Testis (tissue), 3 donors: ENCODE results near the gene PSMD12. TPM values are rescaled to one million over a fixed set of nuclear protein-coding genes. Genes with fewer than 3 reads are reported as not detected.

ENCODE experiments used
- DNase-seq: peaks from one replicate; pipeline ENCODE4 v3.0.0-alpha.2; 2019
- H3K27ac ChIP-seq, 2 donors: fragments of 200-600 bp; sonication (generic); one replicate each; pipeline ENCODE4 v1.5.1; 2019
- H3K27me3 ChIP-seq: fragments of 200-600 bp; sonication (generic); one replicate; pipeline ENCODE4 v1.5.1; 2019
- H3K36me3 ChIP-seq: fragments of 200-600 bp; sonication (generic); one replicate; pipeline ENCODE4 v1.5.1; 2017; ENCODE audit warnings: low read depth; ENCODE audit errors: missing control alignments
- H3K4me1 ChIP-seq: fragments of 200-600 bp; sonication (generic); one replicate; pipeline ENCODE4 v1.5.1; 2019
- H3K4me3 ChIP-seq, 2 donors: fragments of 200-600 bp; sonication (generic); one replicate each; pipeline ENCODE4 v1.5.1; 2017 to 2019
- H3K9me3 ChIP-seq: fragments of 200-600 bp; sonication (generic); one replicate; pipeline ENCODE4 v1.5.1; 2017
- POLR2A ChIP-seq: fragments of 450-650 bp; IDR thresholded peaks from one replicate; pipeline ENCODE4 v1.6.1; 2017; ENCODE audit warnings: antibody characterized with exemption, mild to moderate bottlenecking, moderate library complexity
- WGBS, 2 donors: methylation state at CpG; one replicate each; pipeline ENCODE4 v1.1.5; 2018; 5-methylcytosine and 5-hydroxymethylcytosine counted together
- intact Hi-C: fragments of 100-400 bp; cut with DNase I; formaldehyde crosslinking; loops from one replicate; pipeline ENCODE4 v1.15.1; 2023; ENCODE audit warnings: low total_unique reads
- polyA plus RNA-seq: library from polyadenylated mRNA; stranded (reverse); fragments of 350-450 nt; fragmentation: Illumina TruSeq; extraction: RNeasy Lipid Tissue Mini Kit (QIAGEN cat#74804); gene quantifications from one replicate; pipeline ENCODE4 v1.2.3, GENCODE V29; 2014; ENCODE audit warnings: low read depth, low replicate concordance; ENCODE audit not compliant: insufficient read depth
- total RNA-seq, 2 donors: library from RNA; depleted of rRNA; stranded (reverse); fragments of >200 nt; gene quantifications; one replicate each; pipeline ENCODE4 v1.2.3, GENCODE V29; 2016
- TF ChIP-seq, protein P1 (sequence below), 3 experiments: fragments of 450-650 bp in 2 of 3; fragments of 200-600 bp in 1 of 3; sonication (generic) in 1 of 3; IDR thresholded peaks; one replicate each; pipeline ENCODE4 v1.5.1; 2016 to 2019; ENCODE audit warnings: antibody characterized with exemption in 3 of 3, mild to moderate bottlenecking in 2 of 3, moderate library complexity in 1 of 3

Gene PSMD12
- total and polyA plus RNA-seq, 3 donors from 2014 or later, result 32.8 to 71.2 (median 46.3) TPM

DNA sequence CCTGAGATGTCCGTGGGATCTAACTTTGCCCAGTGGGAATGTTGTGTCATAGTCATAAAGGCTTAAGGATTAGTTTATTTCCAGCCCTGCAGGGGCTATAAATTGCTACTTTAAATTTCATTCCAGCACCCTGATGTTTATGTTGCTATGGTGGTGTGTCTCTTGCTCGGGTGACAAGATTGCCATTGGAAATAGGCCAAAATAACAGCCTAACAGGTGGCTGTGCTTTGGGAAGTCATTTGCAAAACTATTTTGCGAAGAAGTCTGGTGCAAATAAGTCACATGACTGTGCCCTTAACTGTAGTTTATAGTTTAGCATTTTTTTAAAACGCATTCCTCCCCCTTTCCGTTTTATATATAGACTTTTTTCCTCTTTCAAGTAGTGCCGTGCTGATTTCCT is 33.8 kb upstream of the PSMD12 start:
- TF ChIP-seq, protein P1, sequence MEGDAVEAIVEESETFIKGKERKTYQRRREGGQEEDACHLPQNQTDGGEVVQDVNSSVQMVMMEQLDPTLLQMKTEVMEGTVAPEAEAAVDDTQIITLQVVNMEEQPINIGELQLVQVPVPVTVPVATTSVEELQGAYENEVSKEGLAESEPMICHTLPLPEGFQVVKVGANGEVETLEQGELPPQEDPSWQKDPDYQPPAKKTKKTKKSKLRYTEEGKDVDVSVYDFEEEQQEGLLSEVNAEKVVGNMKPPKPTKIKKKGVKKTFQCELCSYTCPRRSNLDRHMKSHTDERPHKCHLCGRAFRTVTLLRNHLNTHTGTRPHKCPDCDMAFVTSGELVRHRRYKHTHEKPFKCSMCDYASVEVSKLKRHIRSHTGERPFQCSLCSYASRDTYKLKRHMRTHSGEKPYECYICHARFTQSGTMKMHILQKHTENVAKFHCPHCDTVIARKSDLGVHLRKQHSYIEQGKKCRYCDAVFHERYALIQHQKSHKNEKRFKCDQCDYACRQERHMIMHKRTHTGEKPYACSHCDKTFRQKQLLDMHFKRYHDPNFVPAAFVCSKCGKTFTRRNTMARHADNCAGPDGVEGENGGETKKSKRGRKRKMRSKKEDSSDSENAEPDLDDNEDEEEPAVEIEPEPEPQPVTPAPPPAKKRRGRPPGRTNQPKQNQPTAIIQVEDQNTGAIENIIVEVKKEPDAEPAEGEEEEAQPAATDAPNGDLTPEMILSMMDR (IDR thresholded peaks at IDR 0.05), result no peak
- no peak for TF ChIP-seq POLR2A
- H3K27ac ChIP-seq, result no peak overlapping the region
- no peaks in the 10 kb centered on the region for H3K36me3 ChIP-seq
- H3K4me3 ChIP-seq, result no peak overlapping the region
- intact Hi-C loops, result no loop called here
- 53 to 55% methylated on average over 6 of the region's 6 CpGs for WGBS, 2 donors
- no peak for DNase-seq
- H3K27me3 ChIP-seq, result no peaks in the 10 kb centered on the region
- no peaks in the 10 kb centered on the region for H3K9me3 ChIP-seq
- H3K4me1 ChIP-seq, result peaks cover 5% of the 10 kb centered on the region

DNA sequence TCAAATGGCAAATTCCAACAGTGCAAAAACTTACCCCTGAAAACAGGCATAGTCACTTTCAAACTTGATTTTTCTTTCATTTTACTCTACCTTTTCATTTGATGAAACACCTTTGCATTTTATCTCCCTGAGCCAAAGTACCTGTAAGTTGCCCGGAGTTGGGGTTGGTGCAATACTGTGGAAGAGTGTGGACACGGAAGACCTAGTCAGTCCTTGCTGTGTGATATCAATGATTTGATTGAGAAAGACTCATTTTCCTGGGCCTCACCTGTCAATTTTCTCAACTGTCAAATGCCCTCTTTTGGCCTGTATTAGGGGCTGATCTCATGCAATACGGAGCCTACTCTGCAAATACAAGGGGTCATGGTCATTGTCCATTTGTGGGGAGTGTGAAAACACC is 33.3 kb upstream of the PSMD12 start:
- H3K9me3 ChIP-seq, result no peaks in the 10 kb centered on the region
- H3K27me3 ChIP-seq, result no peaks in the 10 kb centered on the region
- TF ChIP-seq, protein P1 (IDR thresholded peaks at IDR 0.05), result no peak
- no peak for TF ChIP-seq POLR2A
- H3K4me3 ChIP-seq, result no peak overlapping the region
- WGBS, 2 donors, result 91 to 92% methylated on average over 3 of the region's 3 CpGs
- no peaks in the 10 kb centered on the region for H3K36me3 ChIP-seq
- no peak for DNase-seq
- no peak overlapping the region for H3K27ac ChIP-seq
- intact Hi-C loops, result no loop called here
- H3K4me1 ChIP-seq, result peaks cover 5% of the 10 kb centered on the region

DNA sequence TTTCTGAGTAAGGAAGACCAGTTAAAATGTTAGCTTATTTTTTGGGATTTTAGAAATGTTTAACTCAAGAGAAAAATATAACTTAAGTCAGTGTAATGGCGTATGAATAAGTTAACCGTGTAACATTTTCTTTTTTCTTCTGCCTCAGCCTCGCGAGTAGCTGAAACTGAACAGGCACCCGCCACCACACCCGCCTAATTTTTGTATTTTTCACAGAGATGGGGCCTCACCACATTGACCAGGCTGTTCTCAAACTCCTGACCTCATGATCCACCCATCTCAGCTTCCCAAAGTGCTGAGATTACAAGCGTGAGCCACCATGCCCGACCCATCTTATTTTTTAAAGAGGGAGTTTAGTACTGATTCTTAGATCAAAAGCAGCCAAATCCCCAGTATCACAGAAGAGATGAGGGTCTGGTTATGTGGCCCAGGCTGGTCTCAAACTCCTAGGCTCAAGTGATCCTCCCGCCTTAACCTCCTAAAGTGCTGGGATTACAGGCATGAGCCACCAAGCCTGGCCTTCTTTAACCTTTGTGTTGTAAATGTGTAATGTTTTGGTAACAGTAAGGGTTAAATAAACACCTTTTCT is 27.5 kb upstream of the PSMD12 start:
- Histone ChIP-seq H3K9me3 (no peaks in the 10 kb centered on the region), H3K4me3 (no peak overlapping the region), H3K27ac (no peak overlapping the region), H3K4me1 (peaks cover 5% of the 10 kb centered on the region), H3K27me3 (no peaks in the 10 kb centered on the region), H3K36me3 (no peaks in the 10 kb centered on the region)
- intact Hi-C loops, result no loop called here
- no peak for TF ChIP-seq POLR2A
- TF ChIP-seq, protein P1 (IDR thresholded peaks at IDR 0.05), result no peak
- WGBS, 2 donors, result 94% methylated on average over 9 of the region's 9 CpGs
- DNase-seq, result no peak

DNA sequence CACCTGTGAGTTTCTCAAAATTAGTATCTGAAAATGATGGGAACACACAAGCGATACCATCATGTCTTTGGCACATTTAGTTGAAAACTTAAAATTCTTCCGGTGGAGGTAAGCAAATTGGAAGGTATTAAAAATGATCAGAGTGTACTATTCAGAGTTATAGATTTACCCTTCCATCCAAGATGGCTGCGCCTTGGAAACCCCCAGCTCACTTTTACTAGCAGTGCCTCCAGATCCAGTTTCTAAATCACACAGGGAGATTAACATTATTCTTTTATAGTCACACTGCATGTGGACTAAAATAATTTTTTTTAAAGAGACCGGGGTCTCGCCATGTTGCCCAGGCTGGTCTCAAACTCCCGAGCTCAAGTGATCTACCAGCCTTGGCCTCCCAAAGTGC is 25.7 kb upstream of the PSMD12 start:
- WGBS, 2 donors, result 89 to 96% methylated on average over 6 of the region's 6 CpGs
- intact Hi-C loops, result no loop called here

More for the DNA sequence above, 25.7 kb upstream of the PSMD12 start:
- Histone ChIP-seq H3K9me3 (no peaks in the 10 kb centered on the region), H3K27ac (no peak overlapping the region), H3K36me3 (no peaks in the 10 kb centered on the region), H3K27me3 (no peaks in the 10 kb centered on the region), H3K4me3 (no peak overlapping the region), H3K4me1 (peaks cover 5% of the 10 kb centered on the region)
- DNase-seq, result no peak
- TF ChIP-seq POLR2A, result no peak
- TF ChIP-seq, protein P1 (IDR thresholded peaks at IDR 0.05), result no peak
